ENCODE results near the gene KLRG1.

The KLRG1 gene

DNA sequence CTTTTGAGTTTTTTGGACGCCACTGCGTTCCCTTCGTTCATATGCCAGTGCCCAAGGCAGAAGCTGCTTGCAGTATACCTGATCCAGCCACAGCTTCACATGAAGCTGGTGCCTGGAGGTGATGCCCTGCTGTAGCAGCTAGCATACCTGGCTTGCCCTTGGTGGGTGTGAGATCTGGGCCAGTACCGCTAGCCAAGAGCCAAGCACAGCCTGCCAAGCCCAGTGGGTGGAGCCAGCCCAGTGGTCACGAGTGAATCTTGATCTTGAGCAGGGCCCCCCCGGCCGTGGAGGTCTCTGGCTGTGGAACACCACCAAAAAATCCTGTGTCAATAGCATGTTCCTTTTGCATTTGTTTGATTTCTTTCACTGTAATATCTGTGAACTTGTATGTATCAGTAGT lies 32.6 kb upstream of the KLRG1 start:
- DNase-seq, result no peak
- no peak for TF ChIP-seq GATA1 (IDR thresholded peaks at IDR 0.05; ENCODE audit: low read depth, low read length)
- no peak for TF ChIP-seq POLR2A (IDR thresholded peaks at IDR 0.05; ENCODE audit: low read length)

DNA sequence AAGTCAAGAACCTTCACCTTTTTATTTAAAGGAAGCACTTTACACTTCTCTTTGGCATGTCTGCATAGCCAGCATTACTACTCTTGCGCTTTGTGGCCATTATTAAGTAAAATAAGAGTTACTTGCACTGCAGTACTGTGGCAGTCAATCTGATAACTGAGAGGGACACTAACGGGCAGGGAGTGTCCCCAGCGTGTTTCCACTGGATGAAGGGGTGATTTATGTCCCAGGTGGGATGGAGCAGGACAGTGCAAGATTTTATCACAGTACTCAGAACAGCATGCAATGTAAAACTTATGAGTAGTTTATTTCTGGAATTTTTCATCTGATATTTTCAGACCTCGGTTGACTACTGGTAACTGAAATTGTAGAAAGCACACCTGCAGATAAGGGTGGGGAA lies 31.8 kb upstream of the KLRG1 start:
- no peak for DNase-seq
- TF ChIP-seq POLR2A (IDR thresholded peaks at IDR 0.05; ENCODE audit: low read length), result no peak
- no peak for TF ChIP-seq GATA1 (IDR thresholded peaks at IDR 0.05; ENCODE audit: low read depth, low read length)

DNA sequence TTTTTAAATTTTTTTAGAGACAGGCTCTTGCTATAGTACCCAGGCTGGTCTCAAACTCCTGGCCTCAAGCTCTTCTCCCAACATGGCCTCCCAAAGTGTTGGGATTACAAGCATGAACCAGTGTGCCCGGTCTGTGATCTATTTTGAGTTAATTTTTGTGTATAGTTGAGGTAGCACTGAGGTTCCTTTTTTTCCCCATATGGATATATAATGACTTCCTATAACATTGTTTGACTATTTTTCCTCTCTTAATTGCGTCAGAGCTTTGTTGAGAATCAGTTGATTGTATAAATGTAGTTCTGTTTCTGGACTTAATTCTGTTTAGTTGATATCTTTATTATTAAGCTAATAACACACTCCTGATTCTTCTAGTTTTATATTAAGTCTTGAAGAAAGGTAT lies 31.3 kb upstream of the KLRG1 start:
- no peak for TF ChIP-seq GATA1 (IDR thresholded peaks at IDR 0.05; ENCODE audit: low read depth, low read length)
- no peak for TF ChIP-seq POLR2A (IDR thresholded peaks at IDR 0.05; ENCODE audit: low read length)
- DNase-seq, result no peak

DNA sequence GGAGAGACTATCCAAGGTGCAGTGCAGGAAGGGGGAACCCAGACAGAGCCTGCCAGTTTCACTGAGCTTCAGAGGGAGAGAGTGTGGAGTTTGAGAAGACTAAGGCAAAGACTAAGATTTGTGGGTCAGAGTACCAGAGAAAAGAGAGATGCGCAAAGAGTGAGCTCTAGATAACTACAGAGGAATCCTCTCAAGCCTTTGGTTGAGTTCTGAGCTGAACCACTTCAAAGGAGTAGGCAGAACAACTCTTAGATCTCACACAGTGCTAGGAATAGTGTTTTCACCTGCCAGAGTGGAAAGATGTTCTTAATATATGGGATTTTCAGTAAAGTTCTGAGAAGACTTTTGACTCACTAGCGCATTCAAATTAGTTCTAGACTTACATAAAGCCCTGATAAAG lies 29.2 kb upstream of the KLRG1 start:
- DNase-seq, result no peak
- TF ChIP-seq GATA1 (IDR thresholded peaks at IDR 0.05; ENCODE audit: low read depth, low read length) (no peak), POLR2A (IDR thresholded peaks at IDR 0.05; ENCODE audit: low read length) (no peak)

DNA sequence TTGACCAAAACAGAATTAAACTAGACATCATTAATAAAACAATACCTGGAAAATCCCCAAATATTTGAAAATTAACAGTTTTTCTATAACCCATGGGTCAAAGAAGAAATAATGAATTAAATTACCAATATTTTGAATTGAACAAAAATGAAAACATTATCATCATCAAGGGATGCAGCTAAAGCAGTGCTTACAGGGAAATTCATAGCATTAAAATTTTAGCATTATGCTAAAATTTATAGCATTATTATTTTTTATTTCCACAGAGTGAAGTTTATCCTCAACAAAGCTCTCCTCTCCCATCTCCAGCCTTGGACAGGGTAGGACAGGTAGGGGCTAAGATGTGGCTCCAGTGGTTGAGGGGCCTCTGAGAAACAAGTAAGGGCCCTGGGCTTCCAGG lies 20.6 kb upstream of the KLRG1 start:
- TF ChIP-seq POLR2A (IDR thresholded peaks at IDR 0.05; ENCODE audit: low read length) (no peak), GATA1 (IDR thresholded peaks at IDR 0.05; ENCODE audit: low read depth, low read length) (no peak)
- DNase-seq, result no peak

DNA sequence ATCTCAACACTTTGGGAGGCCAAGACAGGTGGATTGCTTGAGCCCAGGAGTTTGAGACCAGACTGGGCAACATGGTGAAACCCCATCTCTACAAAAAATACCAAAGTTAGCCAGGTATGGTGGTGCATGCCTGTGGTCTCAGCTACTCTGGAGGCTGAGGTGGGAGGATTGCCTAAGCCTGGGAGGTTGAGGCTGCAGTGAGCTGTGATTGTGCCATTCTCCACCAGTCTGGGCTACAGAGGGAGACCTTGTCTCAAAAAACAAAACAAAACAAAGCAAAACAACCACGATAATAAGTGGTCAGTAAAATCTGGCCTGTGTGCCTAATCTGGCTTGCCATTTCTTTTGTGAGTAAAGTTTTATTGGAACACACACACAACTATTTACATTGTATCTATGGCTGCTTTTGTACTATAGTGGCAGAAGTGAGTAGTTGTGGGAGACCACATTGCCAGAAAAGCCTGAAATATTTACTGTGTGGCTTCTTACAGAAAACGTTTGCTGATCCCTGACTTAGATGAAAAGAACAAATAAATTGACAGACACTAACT lies 19.4 kb upstream of the KLRG1 start:
- TF ChIP-seq GATA1 (IDR thresholded peaks at IDR 0.05; ENCODE audit: low read depth, low read length) (no peak), POLR2A (IDR thresholded peaks at IDR 0.05; ENCODE audit: low read length) (no peak)
- DNase-seq, result no peak

DNA sequence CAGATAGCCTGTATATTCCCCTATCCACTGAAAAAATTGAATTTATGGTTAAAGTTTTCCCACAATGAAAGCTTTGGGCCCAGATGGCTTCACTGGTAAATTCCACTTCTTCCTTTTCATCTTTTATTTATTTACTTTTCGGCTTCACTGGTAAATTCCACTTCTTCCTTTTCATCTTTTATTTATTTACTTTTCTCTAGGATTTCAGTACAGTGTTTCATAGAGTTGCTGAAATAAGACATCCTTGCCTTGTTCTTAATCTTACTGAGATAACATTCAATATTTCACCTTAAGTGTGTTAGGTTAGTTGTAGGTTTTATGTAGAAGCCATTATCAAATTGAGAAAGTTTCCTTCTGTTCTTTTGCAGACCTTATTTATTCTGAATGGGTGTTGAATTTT lies 18.9 kb upstream of the KLRG1 start:
- TF ChIP-seq GATA1 (IDR thresholded peaks at IDR 0.05; ENCODE audit: low read depth, low read length), result no peak

DNA sequence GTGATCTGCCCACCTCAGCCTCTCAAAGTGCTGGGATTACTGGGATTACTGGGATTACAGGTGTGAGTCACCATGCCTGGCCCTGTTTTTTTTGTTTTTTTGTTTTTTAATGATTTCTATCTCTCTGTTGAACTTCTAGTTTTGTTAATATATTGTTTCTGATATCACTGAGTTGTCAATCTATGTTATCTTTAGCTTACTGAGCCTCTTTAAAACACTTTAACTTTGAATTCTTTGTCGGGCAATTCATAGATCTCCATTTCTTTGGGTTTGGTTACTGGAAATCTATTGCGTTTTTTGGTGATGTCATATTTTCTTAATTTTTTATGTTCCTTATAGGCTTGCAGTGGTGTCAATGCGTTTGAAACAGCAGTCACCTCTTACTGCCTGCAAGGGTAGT lies 9.2 kb upstream of the KLRG1 start:
- TF ChIP-seq GATA1 (IDR thresholded peaks at IDR 0.05; ENCODE audit: low read depth, low read length) (no peak), POLR2A (IDR thresholded peaks at IDR 0.05; ENCODE audit: low read length) (no peak)
- no peak for DNase-seq

More for the DNA sequence above, 18.9 kb upstream of the KLRG1 start:
- DNase-seq, result no peak

DNA sequence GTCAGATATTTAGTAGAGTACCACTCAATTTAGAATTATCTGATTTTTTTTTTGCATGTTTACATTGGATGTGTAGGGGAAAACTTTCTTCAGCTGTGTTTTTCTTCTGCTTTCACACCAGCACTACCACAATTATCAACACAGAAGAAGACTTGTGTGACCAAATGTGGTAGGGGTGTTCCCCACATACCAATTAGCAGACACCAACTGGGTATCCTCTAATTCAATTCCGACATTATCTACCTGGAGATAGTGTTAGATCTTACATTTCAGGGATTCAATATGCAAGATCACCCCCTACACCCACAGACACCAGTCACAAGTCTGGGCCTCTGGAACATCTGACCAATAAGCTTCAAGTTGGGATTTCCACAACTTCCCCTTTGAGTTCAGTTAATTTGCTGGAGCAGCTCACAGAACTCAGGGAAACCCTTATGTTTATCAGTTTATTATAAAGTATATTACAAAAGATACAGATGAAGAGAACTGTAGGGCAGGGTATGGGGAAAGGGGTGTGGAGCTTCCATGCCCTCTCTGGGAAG lies 4.1 kb upstream of the KLRG1 start:
- no peak for DNase-seq
- TF ChIP-seq POLR2A (IDR thresholded peaks at IDR 0.05; ENCODE audit: low read length) (no peak), GATA1 (IDR thresholded peaks at IDR 0.05; ENCODE audit: low read depth, low read length) (no peak)

DNA sequence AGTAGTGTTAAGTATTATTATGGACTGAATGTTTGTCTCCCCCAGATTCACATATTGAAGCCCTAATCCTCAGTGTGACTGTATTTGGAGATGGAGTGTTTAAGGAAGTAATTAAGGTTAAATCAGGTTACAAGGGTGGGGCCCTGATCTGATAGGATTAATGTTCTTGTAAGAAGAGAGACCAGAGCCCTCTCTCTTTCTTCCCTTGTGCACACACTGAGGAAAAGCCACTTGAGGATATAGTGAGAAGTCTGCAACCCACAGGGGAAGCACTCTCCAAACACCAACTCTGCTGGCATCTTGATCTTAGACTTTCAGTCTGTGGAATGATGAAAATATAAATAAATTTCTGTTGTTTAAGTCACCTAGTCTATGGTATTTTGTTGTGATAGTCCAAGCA lies 2.2 kb upstream of the KLRG1 start:
- TF ChIP-seq POLR2A (IDR thresholded peaks at IDR 0.05; ENCODE audit: low read length) (no peak), GATA1 (IDR thresholded peaks at IDR 0.05; ENCODE audit: low read depth, low read length) (no peak)
- no peak for DNase-seq

DNA sequence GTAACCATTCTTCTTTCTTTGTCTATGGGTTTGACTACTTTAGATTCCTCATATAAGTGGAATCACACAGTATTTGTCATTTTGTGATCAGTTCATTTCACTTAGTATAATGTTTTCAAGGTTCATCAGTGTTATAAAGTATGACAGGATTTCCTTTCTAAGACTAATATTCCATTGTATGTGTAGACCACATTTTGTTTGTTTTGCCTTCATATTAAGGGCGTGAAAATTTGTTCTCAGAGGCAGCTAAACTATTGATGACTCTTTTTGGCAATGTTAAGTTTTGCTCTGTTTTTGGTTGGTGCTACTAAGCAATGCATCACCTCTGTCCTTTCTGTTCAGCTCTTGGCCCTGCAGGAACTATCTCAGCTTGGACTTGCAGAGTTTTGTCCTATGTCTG lies 1.7 kb upstream of the KLRG1 start:
- no peak for DNase-seq

DNA sequence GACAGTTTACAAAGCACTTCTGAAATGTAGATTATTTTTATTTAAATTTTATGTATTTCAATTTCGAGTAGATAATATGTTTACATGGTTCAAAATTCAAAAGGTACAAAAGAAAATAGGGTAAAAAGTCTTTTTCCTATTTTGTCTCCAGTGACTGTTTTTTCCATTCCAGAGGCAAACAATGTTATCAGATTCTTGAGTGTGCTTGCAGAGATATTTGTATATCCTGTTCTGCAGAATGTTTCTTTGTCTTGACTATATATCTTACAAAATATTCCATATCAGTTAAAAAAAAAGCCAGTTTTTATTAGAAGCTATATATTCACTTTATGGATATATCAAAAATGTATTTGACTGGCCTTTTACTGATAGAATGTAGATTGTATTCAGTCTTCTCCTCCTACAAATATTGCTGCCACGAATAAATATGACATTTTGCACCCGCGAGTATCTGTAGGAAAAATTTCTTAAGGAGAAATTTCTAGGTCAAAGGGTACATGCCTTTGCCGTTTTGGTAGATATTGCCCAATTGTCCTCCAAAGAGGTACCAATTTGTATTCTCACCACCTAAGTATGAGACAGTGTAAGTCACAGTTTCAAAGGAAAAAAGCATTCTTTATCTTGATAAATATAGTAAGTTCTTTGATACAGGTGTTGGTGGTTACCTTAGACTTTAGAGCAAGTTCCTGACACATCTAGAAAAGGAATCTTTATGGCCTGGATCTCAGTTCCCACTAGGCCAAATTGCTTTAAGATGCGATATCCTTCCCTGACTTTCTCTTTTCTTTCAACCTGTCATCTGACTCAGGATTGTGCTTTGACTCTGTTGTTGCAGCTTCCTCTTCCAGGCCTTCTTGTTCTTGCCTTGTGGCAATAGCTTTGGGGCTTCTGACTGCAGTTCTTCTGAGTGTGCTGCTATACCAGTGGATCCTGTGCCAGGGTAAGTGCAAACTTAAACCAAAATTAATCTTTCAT lies 2.3 kb downstream of the KLRG1 start:
- TF ChIP-seq POLR2A (IDR thresholded peaks at IDR 0.05; ENCODE audit: low read length), result no peak
- no peak for TF ChIP-seq GATA1 (IDR thresholded peaks at IDR 0.05; ENCODE audit: low read depth, low read length)
- DNase-seq, result no peak

More for the DNA sequence above, 1.7 kb upstream of the KLRG1 start:
- no peak for TF ChIP-seq POLR2A (IDR thresholded peaks at IDR 0.05; ENCODE audit: low read length)
- no peak for TF ChIP-seq GATA1 (IDR thresholded peaks at IDR 0.05; ENCODE audit: low read depth, low read length)

DNA sequence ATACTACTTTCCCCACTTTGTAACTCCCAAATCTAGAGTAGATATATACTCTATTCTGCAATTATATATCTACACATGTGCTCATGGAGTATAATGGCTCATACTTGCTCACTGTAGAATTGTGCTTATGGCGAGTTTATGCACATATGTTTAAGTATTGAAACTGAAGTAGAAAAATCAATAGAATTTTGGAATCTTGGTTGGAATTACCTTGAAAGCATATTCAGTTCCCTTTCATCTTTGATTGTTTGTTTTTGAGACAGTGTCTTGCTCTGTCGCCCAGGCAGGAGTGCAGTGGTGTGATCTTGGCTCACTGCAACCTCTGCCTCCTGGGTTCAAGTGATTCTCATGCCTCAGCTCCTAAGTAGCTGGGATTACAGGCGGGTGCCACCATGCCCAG lies 4.5 kb downstream of the KLRG1 start:
- TF ChIP-seq GATA1 (IDR thresholded peaks at IDR 0.05; ENCODE audit: low read depth, low read length), result no peak
- TF ChIP-seq POLR2A (IDR thresholded peaks at IDR 0.05; ENCODE audit: low read length), result no peak

DNA sequence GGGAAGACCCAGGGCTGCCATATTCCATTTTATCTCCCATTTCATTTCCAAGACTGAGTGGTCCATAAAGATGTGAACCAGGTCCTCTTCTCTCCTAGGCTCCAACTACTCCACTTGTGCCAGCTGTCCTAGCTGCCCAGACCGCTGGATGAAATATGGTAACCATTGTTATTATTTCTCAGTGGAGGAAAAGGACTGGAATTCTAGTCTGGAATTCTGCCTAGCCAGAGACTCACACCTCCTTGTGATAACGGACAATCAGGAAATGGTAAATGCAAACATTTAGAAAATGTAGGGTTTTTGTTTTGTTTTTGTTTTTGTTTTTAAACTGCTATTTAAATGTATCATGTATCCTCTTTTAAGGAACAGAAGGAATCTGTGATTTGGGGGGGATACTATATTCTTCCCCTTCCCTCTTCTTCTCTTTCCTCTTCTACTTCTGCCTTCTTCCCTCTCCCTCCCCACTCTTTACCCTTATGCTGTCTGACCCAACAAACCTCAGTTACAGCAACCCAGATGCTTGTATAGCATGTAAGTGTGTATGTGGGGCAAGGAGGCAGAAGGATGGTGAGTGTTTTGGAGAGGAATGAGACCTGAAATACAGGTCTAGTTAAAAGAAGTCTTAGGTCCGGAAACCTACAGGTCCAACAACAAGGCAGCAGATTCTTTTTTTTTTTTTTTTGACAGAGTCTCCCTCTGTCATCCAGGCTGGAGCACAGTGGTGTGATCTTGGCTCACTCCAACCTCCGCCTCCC lies 5.9 kb downstream of the KLRG1 start:
- TF ChIP-seq GATA1 (IDR thresholded peaks at IDR 0.05; ENCODE audit: low read depth, low read length) (no peak), POLR2A (IDR thresholded peaks at IDR 0.05; ENCODE audit: low read length) (no peak)
- DNase-seq, result no peak

More for the DNA sequence above, 4.5 kb downstream of the KLRG1 start:
- DNase-seq, result no peak

All from erythroblast (primary cell).